NCI-H748 treated with DMSO at 0.1 percent for 48 hours (cell line): ENCODE data around the gene KIAA1958.

Experiments used
- DNase-seq: peaks from one replicate; lab custom pipeline; 2025; lab: John Stamatoyannopoulos, UW

Gene KIAA1958

GRCh38 chr9:112530751-112531205 is 44.2 kb downstream of the KIAA1958 start:
- no peak for DNase-seq

DNA sequence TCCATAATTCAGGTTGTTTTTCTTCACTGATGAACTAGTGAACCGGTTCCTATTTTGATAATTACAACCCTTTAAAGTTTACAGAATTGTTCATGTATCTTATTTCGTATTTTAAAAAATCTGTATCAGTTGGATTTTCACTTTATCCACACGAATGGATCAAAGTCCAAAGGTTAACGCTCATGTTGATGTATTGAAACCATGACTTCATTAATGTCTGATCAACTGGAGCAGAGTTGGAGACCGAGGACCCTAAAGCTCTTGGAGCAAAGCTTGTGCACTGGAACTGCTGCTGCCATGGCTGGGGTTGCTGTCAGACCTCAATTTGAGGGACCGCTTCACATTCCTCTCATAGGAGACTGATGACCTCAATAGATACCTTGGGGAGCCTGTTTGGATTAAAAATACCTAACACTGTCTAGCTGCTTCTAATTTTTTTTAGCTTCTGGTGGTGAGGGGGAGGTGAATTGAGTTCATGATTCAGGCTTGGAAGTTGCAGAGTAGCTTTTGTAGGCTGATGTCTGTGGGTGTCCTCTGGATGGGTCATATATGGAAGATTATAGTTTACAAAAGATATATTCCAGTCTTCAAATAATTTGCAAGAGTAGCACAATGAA is 45.1 kb downstream of the KIAA1958 start:
- no peak for DNase-seq

DNA sequence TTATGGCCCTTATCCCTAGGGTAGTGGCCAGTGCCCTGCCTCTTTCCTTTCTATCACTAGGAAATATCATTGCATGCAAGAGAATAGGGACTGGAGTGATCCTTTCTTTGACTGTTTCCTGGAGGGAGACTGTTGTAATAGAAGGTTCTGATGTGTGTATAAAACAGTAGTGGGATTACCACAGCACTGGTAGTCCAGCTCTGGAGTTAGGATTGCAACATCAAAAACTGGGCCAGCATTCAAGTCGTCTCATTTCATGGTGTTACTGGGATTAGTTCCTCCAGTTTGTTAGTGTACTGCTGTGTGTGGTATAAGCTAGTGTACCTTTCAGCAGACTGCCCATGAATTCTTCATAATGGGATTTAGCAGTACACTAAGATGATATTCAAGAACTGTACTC is 45.8 kb downstream of the KIAA1958 start:
- no peak for DNase-seq

DNA sequence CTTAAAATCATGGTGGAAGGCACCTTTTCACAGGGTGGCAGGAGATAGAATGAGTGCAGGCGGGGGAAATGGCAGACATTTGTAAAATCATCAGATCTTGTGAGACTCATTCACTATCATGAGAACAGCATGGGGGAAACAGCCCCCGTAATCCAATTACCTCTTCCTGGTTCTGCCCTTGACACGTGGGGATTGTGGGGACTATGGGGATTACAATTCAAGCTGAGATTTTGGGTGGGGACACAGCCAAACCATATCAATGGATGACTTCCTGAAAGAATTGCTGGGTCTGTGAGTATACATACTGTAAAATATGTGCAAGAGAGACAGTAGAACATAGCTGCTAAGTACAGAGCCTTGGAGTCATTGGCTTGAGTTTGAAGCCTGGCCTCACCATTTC is 47.0 kb downstream of the KIAA1958 start:
- DNase-seq = no peak

DNA sequence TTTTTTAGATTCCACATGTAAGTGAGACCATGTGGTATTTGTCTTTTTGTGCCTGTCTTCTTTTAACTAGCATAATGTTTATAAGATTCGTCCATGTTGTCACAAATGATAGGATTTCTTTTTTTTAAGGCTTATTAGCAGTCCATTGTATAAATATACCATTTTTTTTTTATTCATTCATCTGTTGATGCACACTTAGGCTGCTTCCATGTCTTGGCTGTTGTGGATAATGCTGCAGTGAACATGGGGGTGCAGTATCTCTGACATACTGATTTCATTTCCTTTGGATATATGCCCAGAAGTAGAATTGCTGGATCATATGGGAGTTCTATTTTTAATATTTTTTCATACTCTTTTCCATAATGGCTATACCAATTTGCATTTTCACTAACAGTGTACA is 48.7 kb downstream of the KIAA1958 start:
- no peak for DNase-seq

DNA sequence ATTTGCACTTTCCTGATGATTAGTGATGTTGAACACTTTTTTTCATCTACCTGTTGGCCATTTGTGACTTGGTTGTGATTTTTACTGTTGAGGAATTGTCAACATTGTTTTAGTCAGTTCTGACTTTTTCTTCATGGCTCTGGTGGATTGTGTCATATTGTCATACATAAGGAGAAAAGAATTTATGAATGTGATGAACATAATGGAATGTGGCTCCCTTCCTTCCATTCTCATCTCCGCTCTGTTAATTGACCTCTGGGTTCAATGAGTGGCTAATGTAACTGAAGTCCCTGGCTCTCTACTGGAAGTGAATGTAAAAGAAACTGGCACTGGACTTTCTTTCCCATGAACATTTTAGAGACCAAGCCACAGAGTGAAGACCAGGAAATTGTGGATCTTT is 49.2 kb downstream of the KIAA1958 start:
- no peak for DNase-seq

DNA sequence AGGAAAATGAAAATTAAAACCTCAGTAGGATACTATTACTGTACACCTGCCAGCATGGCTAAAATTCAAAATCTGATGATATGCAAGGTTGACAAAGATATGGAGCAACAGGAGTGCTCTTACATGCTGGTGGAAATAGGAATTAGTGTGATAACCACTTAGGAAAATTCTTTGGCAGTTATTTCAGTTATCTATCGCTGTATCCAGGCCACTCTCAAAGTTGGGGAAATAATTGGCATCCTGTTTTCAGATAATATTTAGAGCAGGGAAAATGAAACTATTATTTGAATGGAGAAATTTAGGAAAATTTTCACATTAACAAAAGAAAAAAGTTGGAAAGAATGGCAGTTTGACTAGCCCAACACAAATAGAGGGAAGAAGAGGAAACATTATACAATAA is 50.9 kb downstream of the KIAA1958 start:
- no peak for DNase-seq

DNA sequence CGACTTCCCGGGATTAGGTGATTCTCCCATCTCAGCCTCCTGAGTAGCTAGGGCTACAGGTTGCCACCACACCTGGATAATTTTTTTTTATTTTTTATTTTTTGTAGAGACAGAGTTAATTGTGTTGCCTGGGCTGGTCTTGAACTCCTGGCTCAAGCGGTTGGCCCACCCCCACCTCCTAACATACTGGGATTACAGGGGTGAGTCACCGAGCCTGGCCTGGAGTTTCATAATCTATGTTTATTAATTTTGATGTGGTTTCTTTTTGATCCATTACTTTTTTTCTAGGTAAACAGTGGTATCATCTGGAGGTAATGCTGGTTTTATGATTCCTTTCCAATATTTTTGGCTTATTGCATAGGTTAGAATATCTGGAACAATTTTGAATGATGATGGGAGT is 54.2 kb downstream of the KIAA1958 start:
- no peak for DNase-seq

DNA sequence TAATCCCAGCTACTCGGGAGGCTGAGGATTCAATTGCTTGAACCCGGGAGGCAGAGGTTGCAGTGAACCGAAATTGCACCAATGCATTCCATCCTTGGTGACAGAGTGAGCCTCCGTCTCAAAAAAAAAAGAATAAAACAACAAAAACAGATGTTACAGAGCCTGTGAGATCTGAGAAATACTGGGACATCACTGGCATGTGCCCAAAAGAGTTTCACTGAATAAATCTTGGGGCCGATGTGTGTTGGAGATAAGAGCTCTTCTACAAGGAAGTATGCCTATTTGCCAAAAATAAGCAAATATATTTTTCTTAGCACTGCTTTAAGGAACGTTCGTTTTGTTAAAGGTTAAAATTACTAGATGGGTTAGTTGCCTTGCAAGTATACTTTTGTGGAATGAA is 55.1 kb downstream of the KIAA1958 start:
- no peak for DNase-seq

- DNase-seq = no peak
These were observed 56.1 kb downstream of the KIAA1958 start for GRCh38 chr9:112542593-112543292.

GRCh38 chr9:112544477-112544876 is 57.9 kb downstream of the KIAA1958 start:
- DNase-seq = no peak

DNA sequence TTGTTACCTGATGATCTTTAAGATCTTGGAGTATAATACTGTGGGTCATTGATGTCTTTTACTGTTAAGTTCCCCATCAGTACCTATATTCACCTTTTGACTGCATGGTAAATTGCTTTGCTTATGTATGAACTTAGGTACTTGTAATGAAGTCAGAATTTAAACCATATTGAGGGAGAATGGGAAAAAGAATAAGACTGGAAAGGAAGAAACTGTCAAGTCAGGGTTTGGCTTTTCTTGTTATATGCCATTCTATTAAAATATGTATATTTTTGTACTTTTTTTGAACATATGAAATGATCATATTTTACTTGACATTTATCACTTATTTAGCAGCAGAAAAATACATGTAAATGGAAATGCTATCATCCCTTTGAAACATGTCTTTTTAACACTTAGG is 58.6 kb downstream of the KIAA1958 start:
- no peak for DNase-seq

GRCh38 chr9:112546149-112547012 is 59.8 kb downstream of the KIAA1958 start:
- DNase-seq = no peak

DNA sequence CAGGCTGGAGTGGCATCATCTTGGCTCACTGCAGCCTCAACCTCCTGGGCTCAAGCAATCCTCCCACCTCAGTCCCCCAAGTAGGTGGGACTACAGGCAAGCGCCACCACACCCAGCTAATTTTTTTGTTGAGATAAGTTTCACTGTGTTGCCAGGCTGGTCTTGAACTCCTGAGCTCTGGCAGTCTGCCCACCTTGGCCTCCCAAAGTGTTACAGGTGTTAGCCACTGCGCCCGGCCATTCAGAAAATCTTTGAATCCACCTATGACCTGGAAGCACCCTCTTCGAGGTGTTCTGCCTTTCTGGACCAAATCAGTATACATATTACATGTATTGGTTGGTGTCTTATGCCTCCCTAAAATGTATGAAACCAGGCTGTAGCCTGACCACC is 61.4 kb downstream of the KIAA1958 start:
- DNase-seq = no peak

- DNase-seq = no peak
These were observed 62.4 kb downstream of the KIAA1958 start for GRCh38 chr9:112548836-112549595.

DNA sequence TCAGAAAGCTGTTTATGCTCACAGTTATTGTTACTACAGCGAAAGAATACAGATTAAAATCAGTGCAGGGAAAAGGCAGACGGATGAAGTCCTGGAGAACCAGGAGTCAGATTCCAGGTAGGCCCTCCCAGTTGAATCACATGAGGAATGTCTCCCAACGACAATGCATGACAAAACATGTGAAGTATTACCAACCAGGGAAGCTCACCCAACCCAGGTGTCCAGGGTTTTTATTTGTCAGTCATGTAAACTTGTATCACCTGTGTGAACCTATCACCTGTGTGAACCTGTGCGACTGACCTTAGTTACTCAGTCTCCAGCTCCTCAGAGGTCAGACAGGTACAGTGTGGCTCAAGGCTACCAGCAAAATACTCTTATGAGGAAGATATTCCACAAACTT is 63.9 kb downstream of the KIAA1958 start:
- DNase-seq = no peak

DNA sequence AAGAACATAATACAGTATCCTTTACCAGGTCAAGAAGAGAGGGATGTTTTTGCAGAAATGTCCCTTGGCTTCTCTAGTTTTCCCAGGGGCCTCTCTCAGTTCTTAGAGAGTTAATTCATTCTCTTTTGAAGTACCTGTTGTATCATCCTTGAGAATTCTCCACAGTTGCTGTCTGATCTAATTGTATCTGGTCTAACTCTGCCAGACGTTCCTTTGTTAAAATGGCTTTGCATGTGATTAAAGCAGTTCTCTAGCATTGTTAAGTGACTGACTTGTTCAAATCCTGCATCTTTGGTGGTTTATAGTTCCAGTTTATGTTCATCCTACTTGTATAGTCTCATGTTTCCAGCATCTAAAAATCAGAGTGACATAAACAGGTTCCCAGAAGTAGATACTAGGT is 65.0 kb downstream of the KIAA1958 start:
- DNase-seq = no peak

GRCh38 chr9:112552229-112553056 is 65.8 kb downstream of the KIAA1958 start:
- DNase-seq = no peak

DNA sequence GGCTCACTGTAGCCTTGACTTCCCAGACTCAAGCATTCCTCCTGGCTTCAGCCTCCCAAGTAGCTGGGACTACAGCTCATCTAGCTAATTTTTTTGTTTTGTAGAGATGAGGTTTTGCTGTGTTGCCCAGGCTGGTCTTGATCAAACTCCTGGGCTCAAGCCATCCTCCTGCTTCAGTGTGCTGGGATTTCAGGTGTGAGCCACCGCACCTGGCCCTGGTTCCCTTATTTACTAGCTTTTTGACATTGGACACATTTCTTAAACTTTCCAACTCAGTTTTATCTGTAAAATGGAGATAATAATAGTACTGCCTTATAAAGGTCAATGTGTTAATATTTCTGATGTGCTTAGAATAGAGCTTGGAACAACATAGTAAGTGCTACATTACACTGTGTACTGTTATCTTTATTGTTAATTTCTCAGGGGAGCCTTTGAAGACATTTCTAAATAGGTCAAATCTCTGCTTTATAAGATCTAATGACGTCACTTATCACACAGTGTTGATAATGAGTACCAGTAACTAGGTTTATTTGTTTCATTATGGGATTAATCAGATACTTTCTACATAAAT is 66.7 kb downstream of the KIAA1958 start:
- no peak for DNase-seq

- no peak for DNase-seq
These were observed 67.9 kb downstream of the KIAA1958 start for GRCh38 chr9:112554516-112554915.

DNA sequence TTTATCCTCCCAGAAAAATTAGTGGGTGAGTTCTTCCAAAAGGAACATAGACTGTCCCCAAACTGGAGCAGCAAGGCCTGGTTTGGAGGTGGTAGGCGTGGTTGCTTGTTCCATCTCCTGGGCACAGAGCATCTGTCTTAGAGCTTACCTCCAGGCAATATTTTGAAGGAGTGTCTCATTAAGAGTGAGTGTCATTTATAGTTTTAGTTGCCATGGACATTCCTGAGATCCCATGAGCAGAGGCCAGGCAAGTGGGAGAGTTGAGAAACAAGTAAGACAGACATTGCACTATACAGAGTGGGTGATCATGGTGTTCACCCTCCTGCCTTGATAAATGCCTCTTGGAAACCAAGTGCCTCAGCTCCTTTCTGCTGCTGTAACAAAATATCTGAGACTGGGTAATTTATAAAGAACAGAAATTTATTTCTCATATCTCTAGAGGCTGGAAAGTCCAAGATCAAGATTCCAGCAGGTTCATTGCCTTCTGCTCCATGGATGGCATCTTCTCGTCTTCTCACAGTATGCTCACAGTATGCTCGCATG is 68.5 kb downstream of the KIAA1958 start:
- DNase-seq = no peak
